HEK293T (cell line): Measurements from ENCODE around the gene LAMC2.
"Not testable (repeated sequence)": the region's sequence is repeated elsewhere in the genome, so short reads cannot be mapped to it uniquely, and the experiment has no call there.

Experiments used
- BHLHE40 ChIP-seq: fragments of 450-650 bp; IDR thresholded peaks from 2 replicates; pipeline ENCODE4 v1.6.1; 2016; ENCODE audit warnings: mild to moderate bottlenecking, moderate library complexity, borderline replicate concordance
- CTBP1 ChIP-seq: fragments of 450-650 bp; IDR thresholded peaks from 2 replicates; pipeline ENCODE4 v1.6.1; 2016; ENCODE audit warnings: borderline replicate concordance
- ELF4 ChIP-seq: fragments of 450-650 bp; IDR thresholded peaks from 2 replicates; pipeline ENCODE4 v1.6.1; 2017; ENCODE audit warnings: antibody characterized with exemption
- FOXA1 ChIP-seq: fragments of 450-650 bp; IDR thresholded peaks from 2 replicates; pipeline ENCODE4 v1.6.1; 2016; ENCODE audit warnings: mild to moderate bottlenecking
- HDGF ChIP-seq: fragments of 450-650 bp; IDR thresholded peaks from 2 replicates; pipeline ENCODE4 v1.6.1; 2017; ENCODE audit warnings: antibody characterized with exemption, borderline replicate concordance
- L3MBTL2 ChIP-seq: fragments of 450-650 bp; conservative IDR thresholded peaks from 2 replicates; pipeline ENCODE4 v1.6.1; 2016; ENCODE audit warnings: mild to moderate bottlenecking
- NFRKB ChIP-seq: fragments of 450-650 bp; IDR thresholded peaks from 2 replicates; pipeline ENCODE4 v1.6.1; 2016; ENCODE audit warnings: mild to moderate bottlenecking, moderate library complexity
- SP1 ChIP-seq: fragments of 450-650 bp; IDR thresholded peaks from 2 replicates; pipeline ENCODE4 v1.6.1; 2017
- TARDBP ChIP-seq: fragments of 450-650 bp; IDR thresholded peaks from 2 replicates; pipeline ENCODE4 v1.6.1; 2016

DNA sequence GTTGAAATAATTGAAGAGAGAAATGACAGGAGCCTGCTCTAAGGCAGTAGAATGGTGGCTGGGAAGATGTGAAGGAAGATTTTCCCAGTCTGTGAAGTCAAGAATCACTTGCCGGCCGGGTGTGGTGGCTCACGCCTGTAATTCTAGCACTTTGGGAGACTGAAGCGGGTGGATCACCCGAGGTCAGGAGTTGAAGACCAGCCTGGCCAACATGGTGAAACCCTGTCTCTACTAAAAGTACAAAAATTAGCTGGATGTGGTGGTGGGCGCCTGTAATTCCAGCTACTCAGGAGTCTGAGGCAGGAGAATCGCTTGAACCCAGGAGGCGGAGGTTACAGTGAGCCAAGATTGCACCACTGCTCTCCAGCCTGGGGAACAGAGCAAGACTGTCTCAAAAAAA, 54.8 kb downstream of the LAMC2 start:
- TF ChIP-seq HDGF, NFRKB, BHLHE40, L3MBTL2, SP1, TARDBP, FOXA1, ELF4, CTBP1: not testable (repeated sequence)
